A673 (cell line): ENCODE data around the gene CROCC2. TPM values are rescaled to one million over a fixed set of nuclear protein-coding genes. Genes with fewer than 3 reads are reported as not detected.

Experiments used
- BruUV-seq: library from RNA; stranded (reverse); fragments of 400-500 nt; replicated peaks from 2 replicates; lab custom pipeline; 2021; lab: Mats Ljungman, UMichigan
- CTCF ChIA-PET: fragments of 300-600 bp; sonication (Branson Sonifier 250); formaldehyde crosslinking; loops from one replicate; lab custom pipeline; 2022; ENCODE audit warnings: antibody characterized with exemption; lab: Charles Lee
- POLR2A ChIA-PET: fragments of 300-600 bp; sonication (Branson Sonifier 250); formaldehyde crosslinking; loops from one replicate; lab custom pipeline; 2022; ENCODE audit warnings: antibody characterized with exemption; ENCODE audit not compliant: low non-redundant PET; lab: Charles Lee
- DNase-seq: peaks from one replicate; pipeline ENCODE4 v3.0.0-alpha.2; 2015; ENCODE audit warnings: low spot score
- H3K27ac ChIP-seq: fragments of 200-600 bp; sonication (generic); 2 replicates; pipeline ENCODE4 v1.5.1; 2016; ENCODE audit warnings: mixed run types, low read depth, mild to moderate bottlenecking, mixed read lengths, antibody characterized with exemption, low read length; ENCODE audit not compliant: poor library complexity, severe bottlenecking
- H3K27me3 ChIP-seq: fragments of 200-600 bp; sonication (generic); replicated peaks from 2 replicates; pipeline ENCODE4 v1.6.1; 2017; ENCODE audit warnings: mixed run types, low read depth, mild to moderate bottlenecking, mixed read lengths, antibody characterized with exemption, low read length; ENCODE audit not compliant: insufficient read depth, poor library complexity
- H3K36me3 ChIP-seq: fragments of 200-600 bp; sonication (generic); 2 replicates; pipeline ENCODE4 v1.6.1; 2016; ENCODE audit warnings: mixed run types, mild to moderate bottlenecking, mixed read lengths, antibody characterized with exemption, low read length; ENCODE audit not compliant: insufficient read depth, poor library complexity, severe bottlenecking
- H3K4me1 ChIP-seq: fragments of 200-600 bp; sonication (generic); 2 replicates; pipeline ENCODE4 v1.6.1; 2017; ENCODE audit warnings: mixed run types, mild to moderate bottlenecking, mixed read lengths, antibody characterized with exemption, low read length; ENCODE audit not compliant: insufficient read depth, poor library complexity, severe bottlenecking
- H3K4me3 ChIP-seq: fragments of 200-600 bp; sonication (generic); 2 replicates; pipeline ENCODE4 v1.5.1; 2016; ENCODE audit warnings: low read depth, mixed run types, mild to moderate bottlenecking, mixed read lengths, low read length; ENCODE audit not compliant: poor library complexity, severe bottlenecking
- H3K9me3 ChIP-seq: fragments of 200-600 bp; sonication (generic); 2 replicates; pipeline ENCODE4 v1.6.1; 2016; ENCODE audit warnings: mixed run types, low read depth, mild to moderate bottlenecking, mixed read lengths, antibody characterized with exemption, low read length; ENCODE audit not compliant: poor library complexity, severe bottlenecking
- EZH2 ChIP-seq: fragments of 200-600 bp; sonication (generic); IDR thresholded peaks from 2 replicates; pipeline ENCODE4 v1.6.1; 2017; ENCODE audit warnings: borderline replicate concordance, low read depth, mild to moderate bottlenecking, mixed read lengths, antibody characterized with exemption, low read length; ENCODE audit not compliant: poor library complexity, severe bottlenecking
- intact Hi-C: fragments of 100-400 bp; cut with micrococcal nuclease; formaldehyde crosslinking; loops from one replicate; pipeline ENCODE4 v1.10.0; 2022; ENCODE audit not compliant: unreplicated experiment
- total RNA-seq: library from RNA; stranded (reverse); gene quantifications from 2 replicates; pipeline ENCODE4 v1.2.3, GENCODE V29; 2021
- TF ChIP-seq, protein P1 (sequence below): fragments of 300-800, 200-600 bp; sonication (generic); conservative IDR thresholded peaks from 2 replicates; pipeline ENCODE4 v1.5.1; 2017; ENCODE audit warnings: low read depth, mild to moderate bottlenecking, antibody characterized with exemption, low read length, moderate library complexity, mixed read lengths

Gene CROCC2
- total RNA-seq, 1 experiment from 2014 or later = not detected

DNA sequence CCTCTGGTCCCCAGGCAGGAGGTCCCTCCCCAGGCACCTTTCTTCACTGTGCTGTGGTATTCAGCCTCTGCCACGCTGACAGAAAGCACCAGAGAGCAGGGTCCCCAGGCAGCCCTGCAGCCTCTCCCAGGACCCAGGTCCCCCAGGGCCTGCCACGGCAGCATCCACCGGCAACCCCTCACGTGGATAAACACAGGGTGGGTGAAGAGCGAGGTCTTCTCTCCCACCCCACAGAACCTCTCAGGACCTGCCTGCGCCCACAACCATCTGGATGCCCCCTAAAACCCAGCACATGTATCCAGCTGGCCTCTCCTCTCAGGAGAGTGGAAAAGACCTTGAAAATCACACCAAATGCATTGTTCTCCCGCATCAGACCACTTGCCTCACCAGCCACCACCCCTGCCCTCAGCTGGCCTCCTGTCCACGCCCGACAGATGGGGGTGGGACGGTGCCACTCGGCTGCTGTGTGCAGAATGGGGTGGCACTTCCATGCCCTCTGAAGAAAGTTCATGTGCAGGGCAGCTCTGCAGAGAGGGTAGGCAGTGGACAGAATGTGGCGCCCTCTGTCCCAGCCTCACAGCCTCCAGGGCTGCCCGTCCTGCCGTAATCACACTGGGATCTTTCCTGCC lies 4.0 kb upstream of the CROCC2 start:
- Histone ChIP-seq H3K36me3 (no peaks in the 10 kb centered on the region), H3K4me1 (peaks cover 14% of the 10 kb centered on the region), H3K9me3 (no peaks in the 10 kb centered on the region), H3K4me3 (no peak overlapping the region), H3K27ac (no peak overlapping the region), H3K27me3 (no peaks in the 10 kb centered on the region)
- no TSS peak for BruUV-seq
- intact Hi-C loops = no loop called here
- ChIA-PET CTCF (no interaction called here), POLR2A (no interaction called here)
- TF ChIP-seq, protein P1, sequence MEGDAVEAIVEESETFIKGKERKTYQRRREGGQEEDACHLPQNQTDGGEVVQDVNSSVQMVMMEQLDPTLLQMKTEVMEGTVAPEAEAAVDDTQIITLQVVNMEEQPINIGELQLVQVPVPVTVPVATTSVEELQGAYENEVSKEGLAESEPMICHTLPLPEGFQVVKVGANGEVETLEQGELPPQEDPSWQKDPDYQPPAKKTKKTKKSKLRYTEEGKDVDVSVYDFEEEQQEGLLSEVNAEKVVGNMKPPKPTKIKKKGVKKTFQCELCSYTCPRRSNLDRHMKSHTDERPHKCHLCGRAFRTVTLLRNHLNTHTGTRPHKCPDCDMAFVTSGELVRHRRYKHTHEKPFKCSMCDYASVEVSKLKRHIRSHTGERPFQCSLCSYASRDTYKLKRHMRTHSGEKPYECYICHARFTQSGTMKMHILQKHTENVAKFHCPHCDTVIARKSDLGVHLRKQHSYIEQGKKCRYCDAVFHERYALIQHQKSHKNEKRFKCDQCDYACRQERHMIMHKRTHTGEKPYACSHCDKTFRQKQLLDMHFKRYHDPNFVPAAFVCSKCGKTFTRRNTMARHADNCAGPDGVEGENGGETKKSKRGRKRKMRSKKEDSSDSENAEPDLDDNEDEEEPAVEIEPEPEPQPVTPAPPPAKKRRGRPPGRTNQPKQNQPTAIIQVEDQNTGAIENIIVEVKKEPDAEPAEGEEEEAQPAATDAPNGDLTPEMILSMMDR = no peak
- TF ChIP-seq EZH2 = no peak
- no peak for DNase-seq

DNA sequence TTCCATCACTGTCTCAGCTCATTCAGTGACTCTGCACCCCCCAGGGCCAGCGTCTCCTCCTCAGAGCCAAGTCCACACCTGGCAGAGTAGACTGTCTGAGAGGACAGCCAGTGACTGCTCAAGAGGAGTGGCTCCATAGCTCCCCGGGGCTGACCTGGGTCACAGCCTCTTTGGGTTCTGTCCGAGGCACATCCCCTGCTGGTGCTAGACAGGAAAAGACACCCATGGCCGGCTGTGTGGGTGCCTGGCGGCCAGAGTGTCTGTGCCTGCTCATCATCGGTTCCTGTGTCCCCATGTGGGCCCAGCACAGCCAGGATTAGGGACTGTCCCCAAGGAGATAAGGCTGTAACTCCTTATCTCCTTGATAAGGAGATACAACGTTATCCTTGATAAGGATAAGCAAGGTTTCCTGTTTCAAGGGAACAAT lies 3.5 kb upstream of the CROCC2 start:
- TF ChIP-seq, protein P1 = no peak
- TF ChIP-seq EZH2 = no peak
- Histone ChIP-seq H3K36me3 (no peaks in the 10 kb centered on the region), H3K4me1 (peaks cover 14% of the 10 kb centered on the region), H3K4me3 (no peak overlapping the region), H3K9me3 (no peaks in the 10 kb centered on the region), H3K27ac (no peak overlapping the region), H3K27me3 (no peaks in the 10 kb centered on the region)
- intact Hi-C loops = no loop called here
- POLR2A ChIA-PET = no interaction called here
- no peak for DNase-seq
- BruUV-seq = no TSS peak
- CTCF ChIA-PET = no interaction called here

DNA sequence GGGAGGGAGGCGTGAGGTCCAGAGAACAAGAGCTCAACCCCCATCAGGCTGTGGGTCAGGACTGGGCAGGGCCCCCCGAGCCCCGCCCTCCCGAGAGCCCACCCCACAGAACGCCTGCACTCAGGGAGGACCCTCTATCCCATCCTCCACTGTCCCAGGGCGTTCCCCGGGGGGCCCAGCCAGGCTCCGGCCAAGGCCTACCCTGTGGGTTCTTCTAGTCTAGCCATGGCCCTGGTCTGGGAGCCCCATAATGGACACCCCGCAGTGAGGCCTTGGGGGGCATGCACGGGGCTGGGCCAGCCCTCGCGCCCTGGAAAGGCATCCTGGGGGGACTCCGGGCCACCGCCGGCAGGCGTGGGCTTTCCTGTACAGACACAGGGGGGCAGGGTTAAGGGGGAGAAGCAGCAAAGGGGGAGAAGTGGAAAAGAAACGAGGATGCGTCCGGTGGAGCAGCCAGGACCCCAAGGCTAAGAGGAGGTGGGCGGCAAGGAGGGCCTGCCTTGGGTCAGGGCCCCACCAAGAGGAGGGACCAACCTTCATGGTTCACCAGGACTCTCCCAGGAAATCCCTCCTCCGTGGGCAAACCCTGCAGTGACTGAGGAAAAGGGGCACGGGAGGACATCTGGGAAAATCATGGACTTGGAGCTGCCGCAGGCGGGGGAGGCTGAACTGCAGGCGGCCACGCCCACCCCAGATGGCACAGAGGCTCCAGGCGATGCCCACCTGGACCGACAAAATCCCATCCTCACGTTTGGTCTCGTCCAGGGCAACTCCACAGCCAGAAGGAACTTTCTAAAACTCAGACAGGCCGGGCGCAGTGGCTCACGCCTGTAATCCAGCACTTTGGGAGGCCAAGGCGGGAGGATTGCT lies 2.7 kb upstream of the CROCC2 start:
- CTCF ChIA-PET = no interaction called here
- no peak for DNase-seq

More for the DNA sequence above, 2.7 kb upstream of the CROCC2 start:
- H3K9me3 ChIP-seq = no peaks in the 10 kb centered on the region
- no peak overlapping the region for H3K27ac ChIP-seq
- POLR2A ChIA-PET = no interaction called here
- no peak overlapping the region for H3K4me3 ChIP-seq
- intact Hi-C loops = no loop called here
- TF ChIP-seq, protein P1 = no peak
- TF ChIP-seq EZH2 = no peak
- no peaks in the 10 kb centered on the region for H3K27me3 ChIP-seq
- H3K36me3 ChIP-seq = no peaks in the 10 kb centered on the region
- no TSS peak for BruUV-seq
- H3K4me1 ChIP-seq = peaks cover 14% of the 10 kb centered on the region
